ENCODE measurements around the gene SMC4. TPM values are rescaled to one million over a fixed set of nuclear protein-coding genes. Genes with fewer than 3 reads are reported as not detected.

The SMC4 gene
- total and polyA plus RNA-seq, 2 experiments from 2014 or later = 49.6 to 55.4 TPM

GRCh38 chr3:160464321-160464720 is 64.9 kb downstream of the SMC4 start:
- H3K79me2 ChIP-seq = no peaks in the 10 kb centered on the region
- no peaks in the 10 kb centered on the region for H3K36me3 ChIP-seq (replicated peaks; ENCODE audit: insufficient read depth, low read depth)
- H3K9me2 ChIP-seq (replicated peaks; ENCODE audit: insufficient read depth) = no peaks in the 10 kb centered on the region
- no peak overlapping the region for H3K4me3 ChIP-seq
- no peaks in the 10 kb centered on the region for H3K27me3 ChIP-seq
- no peak overlapping the region for H3K4me2 ChIP-seq
- H2AFZ ChIP-seq = no peak overlapping the region
- WGBS (ENCODE audit: low lambda C conversion rate, missing lambda C conversion rate) = 68% methylated on average over 2 of the region's 2 CpGs
- TF ChIP-seq EZH2 (IDR thresholded peaks at IDR 0.05; ENCODE audit: borderline replicate concordance) (no peak), CTCF (IDR thresholded peaks at IDR 0.05; ENCODE audit: poor library complexity) (no peak)
- no peak overlapping the region for H3K27ac ChIP-seq
- DNase-seq (ENCODE audit: low spot score) = no peak
- H3K4me1 ChIP-seq (ENCODE audit: insufficient read depth) = no peaks in the 10 kb centered on the region
- H4K20me1 ChIP-seq (ENCODE audit: insufficient read depth, poor library complexity, severe bottlenecking) = no peaks in the 10 kb centered on the region
- H3K9me3 ChIP-seq (ENCODE audit: low read depth) = no peaks in the 10 kb centered on the region

GRCh38 chr3:160464971-160465370 is 65.5 kb downstream of the SMC4 start:
- no peak overlapping the region for H3K27ac ChIP-seq
- WGBS (ENCODE audit: low lambda C conversion rate, missing lambda C conversion rate) = 77% methylated on average over 1 of the region's 1 CpG
- no peak for TF ChIP-seq EZH2 (IDR thresholded peaks at IDR 0.05; ENCODE audit: borderline replicate concordance)
- TF ChIP-seq CTCF (IDR thresholded peaks at IDR 0.05; ENCODE audit: poor library complexity) = no peak
- no peak for TF ChIP-seq EZH2phosphoT487 (IDR thresholded peaks at IDR 0.05; ENCODE audit: low read depth, severe bottlenecking, unreplicated experiment)
- no peak overlapping the region for H3K4me2 ChIP-seq
- no peaks in the 10 kb centered on the region for H3K9me2 ChIP-seq (replicated peaks; ENCODE audit: insufficient read depth)
- H3K4me3 ChIP-seq = no peak overlapping the region
- no peaks in the 10 kb centered on the region for H3K27me3 ChIP-seq
- H3K36me3 ChIP-seq (replicated peaks; ENCODE audit: insufficient read depth, low read depth) = no peaks in the 10 kb centered on the region
- no peaks in the 10 kb centered on the region for H4K20me1 ChIP-seq (ENCODE audit: insufficient read depth, poor library complexity, severe bottlenecking)
- no peak overlapping the region for H2AFZ ChIP-seq
- H3K4me1 ChIP-seq (ENCODE audit: insufficient read depth) = no peaks in the 10 kb centered on the region
- no peaks in the 10 kb centered on the region for H3K9me3 ChIP-seq (ENCODE audit: low read depth)
- no peaks in the 10 kb centered on the region for H3K79me2 ChIP-seq
- no peak for DNase-seq (ENCODE audit: low spot score)

GRCh38 chr3:160470181-160470580 is 70.7 kb downstream of the SMC4 start:
- H3K4me3 ChIP-seq = no peak overlapping the region
- no peak for TF ChIP-seq EZH2phosphoT487 (IDR thresholded peaks at IDR 0.05; ENCODE audit: low read depth, severe bottlenecking, unreplicated experiment)
- no peak for TF ChIP-seq EZH2 (IDR thresholded peaks at IDR 0.05; ENCODE audit: borderline replicate concordance)
- no peak for TF ChIP-seq CTCF (IDR thresholded peaks at IDR 0.05; ENCODE audit: poor library complexity)
- H3K4me1 ChIP-seq (ENCODE audit: insufficient read depth) = no peaks in the 10 kb centered on the region
- H3K9me3 ChIP-seq (ENCODE audit: low read depth) = no peaks in the 10 kb centered on the region
- no peaks in the 10 kb centered on the region for H3K9me2 ChIP-seq (replicated peaks; ENCODE audit: insufficient read depth)
- DNase-seq (ENCODE audit: low spot score) = no peak
- no peak overlapping the region for H3K4me2 ChIP-seq
- H3K36me3 ChIP-seq (replicated peaks; ENCODE audit: insufficient read depth, low read depth) = no peaks in the 10 kb centered on the region
- WGBS (ENCODE audit: low lambda C conversion rate, missing lambda C conversion rate) = 86% methylated on average over 5 of the region's 5 CpGs
- no peak overlapping the region for H3K27ac ChIP-seq
- H3K27me3 ChIP-seq = no peaks in the 10 kb centered on the region
- no peaks in the 10 kb centered on the region for H4K20me1 ChIP-seq (ENCODE audit: insufficient read depth, poor library complexity, severe bottlenecking)
- H3K79me2 ChIP-seq = no peaks in the 10 kb centered on the region
- no peak overlapping the region for H2AFZ ChIP-seq

GRCh38 chr3:160471892-160472291 is 72.4 kb downstream of the SMC4 start:
- no peaks in the 10 kb centered on the region for H4K20me1 ChIP-seq (ENCODE audit: insufficient read depth, poor library complexity, severe bottlenecking)
- TF ChIP-seq CTCF (IDR thresholded peaks at IDR 0.05; ENCODE audit: poor library complexity) = no peak
- 78% methylated on average over 2 of the region's 2 CpGs for WGBS (ENCODE audit: low lambda C conversion rate, missing lambda C conversion rate)
- H3K9me2 ChIP-seq (replicated peaks; ENCODE audit: insufficient read depth) = no peaks in the 10 kb centered on the region
- no peak overlapping the region for H3K4me2 ChIP-seq
- no peak overlapping the region for H2AFZ ChIP-seq
- H3K27me3 ChIP-seq = no peaks in the 10 kb centered on the region
- no peaks in the 10 kb centered on the region for H3K9me3 ChIP-seq (ENCODE audit: low read depth)
- DNase-seq (ENCODE audit: low spot score) = no peak
- no peaks in the 10 kb centered on the region for H3K4me1 ChIP-seq (ENCODE audit: insufficient read depth)
- H3K79me2 ChIP-seq = no peaks in the 10 kb centered on the region
- H3K27ac ChIP-seq = no peak overlapping the region
- H3K4me3 ChIP-seq = no peak overlapping the region
- no peaks in the 10 kb centered on the region for H3K36me3 ChIP-seq (replicated peaks; ENCODE audit: insufficient read depth, low read depth)

Measured in hepatocyte (in vitro differentiated cells).